ENCODE data around the gene STH.
"Not testable (repeated sequence)": the region's sequence is repeated elsewhere in the genome, so short reads cannot be mapped to it uniquely, and the experiment has no call there.

The STH gene

GRCh38 chr17:46008591-46008990, 9.5 kb downstream of the STH start:
- DNase-seq, result no peak

GRCh38 chr17:46009681-46010596, 10.9 kb downstream of the STH start:
- no peak for DNase-seq

- no peak for DNase-seq
Observed at GRCh38 chr17:46010597-46011186, 11.6 kb downstream of the STH start.

GRCh38 chr17:46011711-46012505, 12.9 kb downstream of the STH start:
- no peak for DNase-seq

- no peak for DNase-seq
Observed at GRCh38 chr17:46012506-46013079, 13.5 kb downstream of the STH start.

- no peak for DNase-seq
Observed at GRCh38 chr17:46013127-46013501, 14.1 kb downstream of the STH start.

GRCh38 chr17:46013502-46014165, 14.6 kb downstream of the STH start:
- DNase-seq, result no peak

GRCh38 chr17:46019408-46019925, 20.4 kb downstream of the STH start:
- not testable (repeated sequence) for DNase-seq

GRCh38 chr17:46020023-46020761, 21.1 kb downstream of the STH start:
- peak; percentile 47 for DNase-seq

- no peak for DNase-seq
Observed at GRCh38 chr17:46020998-46021397, 21.9 kb downstream of the STH start.

GRCh38 chr17:46023366-46023765, 24.3 kb downstream of the STH start:
- not testable (repeated sequence) for DNase-seq

GRCh38 chr17:46023783-46024388, 24.8 kb downstream of the STH start:
- DNase-seq, result no peak

- DNase-seq, result no peak
Observed at GRCh38 chr17:46024590-46024989, 25.5 kb downstream of the STH start.

- DNase-seq, result no peak
Observed at GRCh38 chr17:46025060-46025459, 26.0 kb downstream of the STH start.

GRCh38 chr17:46025510-46026165, 26.6 kb downstream of the STH start:
- DNase-seq, result no peak

GRCh38 chr17:46026166-46027047, 27.4 kb downstream of the STH start:
- no peak for DNase-seq

- no peak for DNase-seq
Observed at GRCh38 chr17:46027048-46027975, 28.3 kb downstream of the STH start.

GRCh38 chr17:46027976-46028325, 28.9 kb downstream of the STH start:
- no peak for DNase-seq
